T47D (cell line): Measurements from ENCODE around the gene NCCRP1.
"Not testable (repeated sequence)": the region's sequence is repeated elsewhere in the genome, so short reads cannot be mapped to it uniquely, and the experiment has no call there.

Source experiments
- DNase-seq, 2 experiments: peaks; one replicate each; pipeline versions ENCODE4 v3.0.0 to v3.0.0-alpha.2; 2011 to 2012; ENCODE audit warnings: low read depth in 1 of 2, low spot score in 1 of 2
- JUND ChIP-seq: IDR thresholded peaks from 2 replicates; pipeline ENCODE4 v1.6.1; 2012; ENCODE audit warnings: low read depth
- in situ Hi-C: cut with HindIII; loops from 2 replicates; pipeline ENCODE4 v1.10.0; 2016; ENCODE audit warnings: low sequenced_read_pairs, low pct_unique_long_range_greater_than_20kb

The NCCRP1 gene

GRCh38 chr19:39232708-39233107 is 35.9 kb downstream of the NCCRP1 start:
- in situ Hi-C loops = no loop called here
- DNase-seq = no peak
- TF ChIP-seq JUND = no peak

GRCh38 chr19:39236527-39236926 is 39.8 kb downstream of the NCCRP1 start:
- in situ Hi-C loops = no loop called here
- no peak for DNase-seq
- no peak for TF ChIP-seq JUND

GRCh38 chr19:39237200-39238184 is 40.7 kb downstream of the NCCRP1 start:
- peak in 1 of 2 experiments; percentile 46 for DNase-seq
- no peak for TF ChIP-seq JUND
- in situ Hi-C loops = no loop called here

GRCh38 chr19:39238209-39238608 is 41.4 kb downstream of the NCCRP1 start:
- in situ Hi-C loops = no loop called here
- no peak for DNase-seq
- TF ChIP-seq JUND = no peak

GRCh38 chr19:39238944-39239343 is 42.2 kb downstream of the NCCRP1 start:
- in situ Hi-C loops = no loop called here
- no peak for TF ChIP-seq JUND
- no peak for DNase-seq

GRCh38 chr19:39240421-39240820 is 43.7 kb downstream of the NCCRP1 start:
- DNase-seq = no peak
- TF ChIP-seq JUND = no peak
- in situ Hi-C loops = no loop called here

- in situ Hi-C loops, DNase-seq: not testable (repeated sequence)
Observed at GRCh38 chr19:39243741-39244140, 47.0 kb downstream of the NCCRP1 start.

- DNase-seq, in situ Hi-C loops: not testable (repeated sequence)
Observed at GRCh38 chr19:39244410-39245100, 47.8 kb downstream of the NCCRP1 start, which contains the start of gene IFNL3. IFNL3 (minus strand) TSS chr19:39245006; CDS start chr19:39244967, 39 bp downstream.

GRCh38 chr19:39245166-39245565 is 48.4 kb downstream of the NCCRP1 start:
- in situ Hi-C loops, DNase-seq: not testable (repeated sequence)

- TF ChIP-seq JUND = no peak
- no peak for DNase-seq
- in situ Hi-C loops = no loop called here
Observed at GRCh38 chr19:39246951-39247669, 50.3 kb downstream of the NCCRP1 start.

GRCh38 chr19:39247701-39248664 is 51.2 kb downstream of the NCCRP1 start:
- TF ChIP-seq JUND = no peak
- in situ Hi-C loops = no loop called here
- no peak for DNase-seq

GRCh38 chr19:39248806-39249205 is 52.0 kb downstream of the NCCRP1 start, which contains the start of gene IFNL4:
IFNL4 (minus strand) TSS chr19:39248856.
- DNase-seq = no peak
- no peak for TF ChIP-seq JUND
- in situ Hi-C loops = no loop called here
